NCI-H2227 treated with DMSO at 0.1 percent for 48 hours (cell line): ENCODE results near the gene BRIX1.
"Not testable (repeated sequence)": the region's sequence is repeated elsewhere in the genome, so short reads cannot be mapped to it uniquely, and the experiment has no call there.

ENCODE experiments used
- DNase-seq: peaks from one replicate; lab custom pipeline; 2025; lab: John Stamatoyannopoulos, UW

BRIX1 gene

DNA sequence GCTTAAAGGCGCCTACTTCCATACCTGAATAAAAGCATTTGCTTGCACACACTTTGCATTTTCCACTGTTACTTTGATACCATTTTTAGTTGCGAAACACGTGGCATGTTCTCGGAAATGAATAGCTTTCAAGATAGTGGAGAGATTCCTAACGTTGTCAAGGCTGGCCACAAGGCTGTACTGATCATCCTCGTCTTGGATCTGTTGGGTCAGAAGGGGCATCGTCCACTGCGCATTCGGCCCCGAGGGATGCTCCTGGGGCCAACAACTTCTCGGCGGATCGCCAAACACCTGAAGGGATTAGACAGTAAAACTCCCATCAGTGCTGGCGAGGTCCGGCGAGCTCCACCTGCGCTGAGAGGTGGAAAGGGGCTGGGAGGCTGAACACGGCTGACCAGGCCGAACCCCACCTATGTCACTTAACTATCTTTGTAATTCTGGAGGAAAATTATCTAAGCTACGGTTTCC lies 806 bp upstream of the BRIX1 start:
- no peak for DNase-seq

DNA sequence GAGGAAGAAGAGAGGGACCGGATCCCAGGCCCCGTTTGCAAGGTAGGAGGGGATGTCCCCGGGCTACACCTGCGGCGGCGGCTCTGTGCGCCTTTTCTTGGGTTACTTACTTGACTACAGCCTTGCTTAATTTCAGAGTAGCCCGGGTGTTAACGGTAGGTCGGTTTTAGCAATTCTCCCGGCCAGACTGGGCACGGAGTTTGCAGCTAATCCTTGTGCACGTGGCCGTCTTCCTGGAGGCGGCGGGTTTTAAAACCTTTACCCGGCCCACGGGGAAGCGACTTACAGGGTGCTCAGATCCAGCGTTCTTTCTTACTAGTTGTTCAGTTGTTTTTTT lies 313 bp downstream of the BRIX1 start:
- no peak for DNase-seq

DNA sequence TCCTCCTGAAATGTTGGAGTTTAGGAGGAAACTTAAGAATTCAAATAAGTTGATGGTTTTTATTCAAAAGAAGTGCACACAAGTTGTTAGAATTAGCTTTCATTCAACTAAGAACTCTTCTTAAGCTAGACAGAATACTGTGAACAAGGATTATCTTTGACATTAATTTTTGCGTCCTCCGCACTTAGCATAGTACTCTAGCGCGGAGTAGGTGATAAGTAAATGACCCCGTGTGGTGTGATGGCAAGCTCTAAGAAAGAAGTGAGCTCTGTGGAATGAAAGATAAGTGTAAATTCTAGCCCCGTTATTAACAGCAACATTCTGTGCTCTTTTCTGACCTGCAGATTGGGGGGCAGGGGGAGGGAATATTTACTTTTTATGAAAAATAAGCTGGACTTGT lies 1.0 kb downstream of the BRIX1 start:
- DNase-seq: no peak

DNA sequence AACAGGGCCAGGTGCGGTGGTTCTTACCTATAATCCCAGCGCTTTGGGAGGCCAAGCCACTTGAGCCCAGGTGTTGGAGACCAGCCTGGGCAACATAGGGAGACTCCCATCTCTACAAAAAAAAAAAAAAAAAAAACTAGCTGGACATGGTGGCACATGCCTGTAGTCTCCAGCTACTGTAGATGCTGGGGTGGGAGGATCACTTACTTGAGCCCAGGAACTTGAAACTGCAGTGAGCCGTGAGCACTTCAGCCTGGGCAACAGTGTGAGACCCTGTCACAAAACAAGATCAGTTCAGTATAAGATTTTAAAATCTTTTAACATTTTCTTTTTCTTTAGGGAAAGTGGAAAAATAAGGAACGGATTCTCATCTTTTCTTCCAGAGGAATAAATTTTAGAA lies 2.5 kb downstream of the BRIX1 start:
- no peak for DNase-seq

DNA sequence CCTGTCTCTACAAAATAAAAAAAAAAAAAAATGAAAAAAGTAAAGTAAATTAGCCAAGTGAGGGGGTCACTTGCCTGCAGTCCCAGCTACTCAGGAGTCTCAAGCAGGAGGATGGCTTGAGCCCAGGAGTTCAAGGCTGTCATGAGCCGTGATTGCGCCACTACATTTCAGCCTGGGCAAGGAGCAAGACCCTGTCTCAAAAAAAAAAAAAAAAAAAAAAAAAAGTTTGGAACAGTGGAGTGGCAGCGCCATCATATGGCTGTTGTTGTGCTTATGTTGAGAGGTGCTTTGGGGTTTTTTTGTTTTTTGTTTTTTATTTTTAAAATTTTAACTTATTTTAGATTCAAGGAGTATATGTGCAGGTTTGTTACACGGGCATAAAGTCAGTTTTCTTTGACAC lies 3.6 kb downstream of the BRIX1 start:
- DNase-seq: no peak

DNA sequence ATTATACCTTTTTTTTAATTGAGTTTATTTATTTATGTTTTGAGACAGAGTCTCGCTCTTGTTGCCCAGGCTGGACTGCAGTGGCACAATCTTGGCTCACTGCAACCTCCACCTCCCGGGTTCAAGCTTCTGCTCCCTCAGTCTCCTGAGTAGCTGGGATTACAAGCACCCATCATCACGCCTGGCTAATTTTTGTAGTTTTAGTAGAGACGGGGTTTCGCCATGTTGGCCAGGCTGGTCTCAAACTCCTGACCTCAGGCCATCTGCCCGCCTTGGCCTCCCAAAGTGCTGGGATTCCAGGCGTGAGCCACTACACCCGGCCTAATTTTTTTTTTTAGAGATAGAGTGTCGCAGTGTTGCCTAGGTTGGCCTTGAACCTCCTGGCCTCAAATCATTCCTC lies 7.7 kb downstream of the BRIX1 start:
- not testable (repeated sequence) for DNase-seq

DNA sequence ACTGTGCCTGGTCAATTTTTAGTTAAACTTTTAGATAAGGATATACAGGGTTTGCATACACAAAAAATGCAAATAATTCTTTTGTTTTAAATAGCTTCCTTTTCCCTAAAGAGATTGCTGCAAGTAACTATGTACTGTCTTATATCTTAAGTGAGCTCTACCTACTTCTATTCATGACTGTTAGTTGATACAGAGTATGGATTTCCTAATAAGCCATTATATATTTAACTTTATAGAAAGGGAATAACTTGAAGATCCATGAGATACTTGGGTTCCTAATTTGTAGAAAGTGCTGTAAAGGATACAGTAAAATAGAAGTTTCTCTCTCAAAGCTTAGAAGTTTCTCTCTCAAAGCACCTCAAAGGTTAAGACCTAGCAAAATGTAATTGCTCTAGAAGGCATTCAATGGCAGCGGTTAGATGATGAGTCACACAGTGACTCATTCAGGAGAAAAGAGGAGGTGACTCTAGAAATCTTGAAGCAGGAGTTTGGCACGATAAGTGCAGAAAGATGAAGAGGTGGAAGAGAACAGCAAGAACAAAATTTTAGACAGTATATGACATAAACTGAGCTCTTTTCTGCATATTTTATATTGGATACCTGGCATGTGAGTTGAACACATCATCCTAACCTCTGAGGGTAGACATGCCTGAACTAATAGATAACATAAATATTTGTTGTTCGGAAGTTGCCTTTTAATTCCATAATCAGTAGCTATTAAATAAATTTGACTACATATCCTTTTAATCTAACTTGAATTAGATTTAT lies 8.4 kb downstream of the BRIX1 start:
- DNase-seq: no peak

DNA sequence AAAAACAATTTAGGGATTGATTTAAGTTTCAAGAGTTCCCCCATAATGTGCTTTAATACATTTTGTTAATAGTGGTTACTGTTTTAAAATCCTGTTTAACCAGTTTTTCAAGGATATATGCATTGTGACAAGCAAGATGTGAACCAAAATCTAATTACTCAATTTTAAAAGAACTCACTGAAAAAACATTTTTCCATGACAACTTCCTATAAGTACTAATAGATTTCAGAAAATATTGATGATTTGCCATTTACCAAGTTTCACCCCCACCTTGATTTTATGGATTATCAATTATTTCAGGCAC lies 8.9 kb downstream of the BRIX1 start:
- DNase-seq: no peak

DNA sequence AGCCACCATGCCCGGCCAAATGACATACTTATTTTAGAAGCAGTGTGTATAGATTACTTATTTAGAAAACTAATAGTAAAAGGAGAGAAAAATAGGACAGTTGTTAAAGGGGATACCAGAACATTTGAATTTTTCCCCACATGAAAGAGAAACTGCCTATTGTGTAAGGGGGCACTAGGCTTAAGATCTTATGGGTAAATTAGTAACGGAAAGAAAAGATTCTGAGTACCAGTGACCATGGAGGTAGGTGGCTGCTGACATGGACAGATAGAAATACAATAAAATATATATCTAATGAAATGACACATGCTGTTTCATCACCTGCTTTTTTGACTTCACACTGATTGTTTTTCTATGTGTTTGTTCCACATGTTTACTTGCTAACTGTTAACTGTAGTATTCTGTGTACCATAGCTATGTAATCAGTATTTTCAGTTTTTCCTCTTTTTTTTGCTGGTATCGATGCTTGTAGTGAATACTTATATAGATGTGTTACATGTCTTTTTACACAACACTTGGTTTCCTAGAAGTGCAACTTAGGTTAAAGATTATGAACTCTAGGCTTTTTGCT lies 10.9 kb downstream of the BRIX1 start:
- no peak for DNase-seq

DNA sequence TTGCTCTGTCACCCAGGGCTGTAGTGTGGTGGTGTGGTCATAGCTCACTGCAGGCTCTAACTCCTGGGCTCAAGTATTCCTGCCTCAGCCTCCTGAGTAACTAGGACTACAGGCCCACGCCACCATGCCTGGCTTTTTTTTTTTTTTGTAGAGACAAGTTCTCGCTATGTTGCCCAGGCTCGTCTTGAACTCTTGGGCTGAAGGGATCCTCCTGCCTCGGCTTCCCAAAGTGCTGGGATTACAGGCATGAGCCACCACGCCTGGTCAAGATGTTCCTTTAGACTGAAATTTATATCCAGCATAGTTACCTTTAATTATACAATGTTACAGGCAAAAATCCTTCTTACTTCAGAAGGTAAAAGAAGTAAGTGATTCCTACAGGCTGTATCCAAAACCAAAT lies 12.3 kb downstream of the BRIX1 start:
- no peak for DNase-seq

DNA sequence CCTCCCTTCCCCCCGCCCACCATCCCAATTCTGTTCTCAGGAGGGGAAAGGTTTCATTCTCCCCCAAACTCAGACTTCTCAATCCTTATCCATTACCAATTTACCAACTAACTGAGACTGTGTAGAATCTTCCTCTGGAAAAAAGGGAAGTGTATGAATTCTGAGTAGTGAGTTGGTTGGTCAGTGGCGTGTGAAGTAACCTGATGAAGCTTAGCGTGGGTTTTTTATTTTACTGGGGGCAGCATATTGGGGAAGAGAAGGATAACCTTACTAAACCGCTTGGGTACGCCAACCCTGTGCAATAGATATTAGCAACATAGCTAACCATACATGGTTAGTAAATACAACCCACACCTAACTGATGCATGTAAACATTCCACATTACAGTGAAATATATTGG lies 12.8 kb downstream of the BRIX1 start:
- no peak for DNase-seq

DNA sequence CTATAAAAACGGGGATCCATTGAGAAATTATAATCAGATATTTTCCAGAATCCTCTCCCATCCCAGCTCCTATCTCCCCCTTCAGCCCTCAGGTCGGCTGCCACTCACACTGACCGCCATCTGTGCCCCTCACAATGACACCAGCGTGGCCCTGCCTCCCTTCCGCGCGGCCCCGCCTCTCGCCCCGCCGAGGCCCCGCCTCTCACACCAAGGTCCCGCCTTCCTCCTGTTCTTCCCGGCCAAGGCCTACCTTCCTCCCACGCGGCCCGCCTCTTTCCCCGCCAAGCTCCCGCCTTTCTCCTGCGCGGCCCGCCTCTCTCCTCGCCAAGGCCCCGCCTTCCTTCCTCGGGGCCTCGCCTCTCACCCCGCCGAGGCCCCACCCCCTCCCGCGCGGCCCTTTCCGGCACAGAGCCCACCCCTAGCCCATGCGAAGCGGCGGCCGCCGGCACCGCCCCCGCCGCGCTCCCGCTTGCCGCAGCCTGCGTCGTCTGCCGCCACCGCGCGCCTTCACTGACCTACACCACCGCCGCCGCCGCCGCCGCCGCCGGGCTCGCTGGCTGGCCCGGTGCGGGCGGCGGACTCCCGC lies 13.7 kb downstream of the BRIX1 start, which contains the start of gene DNAJC21:
Gene DNAJC21, plus strand, starts transcription at position 426 of the 586 bp plus-strand sequence. CDS start 261 bp downstream, outside the sequence.
- peak; percentile 98 for DNase-seq

DNA sequence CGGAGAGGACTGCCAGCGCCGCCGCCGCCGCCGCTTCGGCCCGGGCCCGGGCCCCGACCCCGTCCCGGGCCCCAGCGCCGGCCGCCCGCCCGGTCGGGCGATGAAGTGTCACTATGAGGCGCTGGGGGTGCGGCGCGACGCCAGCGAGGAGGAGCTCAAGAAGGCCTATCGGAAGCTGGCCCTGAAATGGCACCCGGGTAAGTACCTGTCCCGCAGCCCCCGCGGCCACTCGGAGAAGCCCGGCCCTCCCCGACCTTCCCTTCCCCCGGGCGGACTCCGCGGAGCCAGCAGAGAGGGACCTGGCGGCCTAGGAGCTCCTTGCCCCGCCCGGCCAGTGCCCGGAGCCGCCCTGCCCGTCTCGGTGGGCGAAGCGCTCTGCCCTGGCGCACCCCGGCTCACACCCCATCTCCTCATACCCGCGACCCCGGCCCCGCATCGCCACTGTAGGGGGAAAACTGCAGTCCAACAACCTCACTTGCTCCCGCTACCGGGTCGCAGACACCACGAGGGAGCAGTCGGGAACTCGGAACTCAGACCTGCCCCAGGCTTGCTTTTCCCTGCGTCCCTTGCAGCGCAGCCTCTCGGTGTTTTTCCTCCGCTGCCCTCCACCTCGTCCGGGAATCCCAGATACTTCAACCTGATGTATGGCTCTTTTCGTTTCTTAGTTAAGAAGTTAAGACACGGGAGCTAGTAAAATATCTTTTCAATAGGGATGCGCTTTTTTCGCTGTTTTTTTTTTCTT lies 14.4 kb downstream of the BRIX1 start:
- DNase-seq: peak; percentile 78

DNA sequence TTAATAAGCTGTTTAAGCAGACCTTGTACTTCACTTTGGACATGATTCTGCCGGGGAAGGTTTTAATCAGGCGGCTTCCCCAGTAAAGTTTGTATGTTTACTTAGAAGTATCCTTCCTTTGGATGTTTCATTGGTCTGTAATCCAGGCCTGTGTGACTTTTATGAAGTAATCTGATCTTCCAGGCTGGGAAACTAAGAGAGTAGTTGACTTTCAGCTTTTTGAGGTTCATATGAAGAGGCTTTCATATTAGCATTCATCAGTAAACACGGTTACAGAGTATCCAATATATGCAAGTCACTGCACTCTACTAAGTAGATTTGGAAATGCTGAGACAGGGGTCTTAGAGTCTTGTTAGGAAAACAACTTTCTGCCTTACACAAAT lies 14.9 kb downstream of the BRIX1 start:
- DNase-seq: peak; percentile 49

DNA sequence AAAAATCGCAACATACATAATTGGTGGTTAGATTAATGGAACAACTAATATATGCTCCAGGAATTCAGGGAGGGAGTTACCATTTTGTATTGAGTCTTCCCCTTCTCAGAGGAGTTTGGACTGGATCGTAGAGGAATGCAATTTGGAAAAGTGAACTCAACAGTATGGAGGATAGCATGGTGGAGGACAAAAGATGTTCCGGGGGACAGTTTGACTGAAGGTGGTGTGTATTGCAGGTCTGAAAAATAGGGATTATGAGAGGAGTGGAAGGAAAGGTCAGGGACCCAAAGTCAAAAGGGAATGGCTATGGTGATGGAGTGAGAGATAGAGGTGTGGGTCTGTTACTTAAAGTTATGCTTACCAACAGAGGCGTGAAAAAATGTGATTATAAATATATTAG lies 15.4 kb downstream of the BRIX1 start:
- DNase-seq: no peak

DNA sequence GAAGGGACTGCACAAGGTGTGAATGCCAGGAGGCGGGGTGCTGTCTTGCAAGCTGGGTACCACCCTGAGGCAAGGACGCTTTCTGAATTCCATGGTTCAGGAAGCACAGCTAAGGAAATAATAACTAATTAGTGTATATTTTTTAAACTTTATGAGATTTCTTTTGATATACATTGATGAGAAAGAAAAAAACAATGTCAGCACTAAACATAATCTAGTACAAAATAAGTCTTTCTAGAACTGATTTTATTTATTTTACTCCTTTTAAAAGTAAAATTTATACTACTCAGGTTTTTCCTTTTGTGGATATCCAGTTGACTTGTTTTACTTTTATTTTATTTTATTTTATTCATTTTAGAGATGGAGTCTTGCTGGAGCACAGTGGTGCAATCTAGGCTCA lies 17.4 kb downstream of the BRIX1 start:
- no peak for DNase-seq

DNA sequence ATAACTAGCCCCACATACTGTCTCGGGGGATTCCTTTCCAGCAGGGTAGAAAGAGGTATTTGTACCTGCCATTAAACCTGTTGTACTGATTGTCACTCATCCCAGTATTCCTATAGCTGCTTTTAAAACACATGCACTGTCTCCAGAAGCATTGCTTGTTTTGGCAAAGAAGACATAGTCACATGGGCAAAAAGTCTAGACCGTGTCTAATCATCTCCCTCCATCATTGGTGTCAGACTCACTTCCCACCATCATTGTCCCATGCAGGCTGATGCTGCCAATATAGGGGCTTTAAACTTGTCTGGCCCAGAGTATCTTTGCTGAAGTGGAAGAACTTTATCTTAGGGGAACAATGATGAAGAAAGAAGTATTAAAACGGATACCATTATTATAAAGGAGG lies 26.4 kb downstream of the BRIX1 start:
- no peak for DNase-seq

DNA sequence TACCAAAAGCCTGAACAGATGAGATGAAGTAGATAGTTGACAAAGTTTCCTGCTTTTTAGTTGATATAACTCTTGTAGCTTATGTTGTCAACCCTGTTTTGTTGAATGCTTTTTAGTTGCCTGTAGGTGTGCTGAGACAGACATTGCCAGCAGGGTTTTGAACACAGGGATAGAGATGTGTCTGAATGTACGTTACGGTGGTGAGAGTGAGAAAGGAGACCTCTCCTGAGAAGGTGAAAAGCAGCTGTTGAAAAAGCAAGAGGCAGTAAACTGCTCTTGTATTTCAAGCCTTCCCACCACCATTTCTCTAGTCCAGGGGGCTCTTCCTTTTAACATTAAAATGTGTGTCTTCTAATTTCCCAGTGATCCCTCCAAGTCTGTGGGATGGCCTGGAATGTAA lies 28.5 kb downstream of the BRIX1 start:
- no peak for DNase-seq

DNA sequence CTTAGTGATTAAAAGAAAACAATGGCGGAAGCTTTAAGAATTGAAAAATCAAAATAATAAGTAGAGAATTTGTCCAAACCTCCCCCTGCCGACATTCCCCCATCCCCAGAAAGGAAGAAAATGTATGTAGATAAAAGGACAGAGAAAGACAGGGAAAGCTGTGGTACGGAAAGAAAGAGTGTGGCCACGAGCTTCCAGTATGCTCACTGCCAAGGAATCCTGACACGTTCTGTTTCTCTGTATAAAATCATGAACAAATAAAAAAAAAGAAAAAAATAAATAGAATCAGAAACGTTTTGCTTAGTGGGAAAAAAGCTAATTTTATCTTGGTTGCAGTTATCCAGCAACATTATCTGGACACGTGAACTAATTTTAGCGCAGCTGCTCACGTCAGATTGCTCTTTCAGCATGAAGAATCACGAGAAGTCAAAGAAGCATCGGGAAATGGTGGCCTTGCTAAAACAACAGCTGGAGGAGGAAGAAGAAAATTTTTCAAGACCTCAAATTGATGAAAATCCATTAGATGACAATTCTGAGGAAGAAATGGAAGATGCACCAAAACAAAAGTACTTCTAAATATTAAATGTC lies 29.0 kb downstream of the BRIX1 start:
- no peak for DNase-seq

DNA sequence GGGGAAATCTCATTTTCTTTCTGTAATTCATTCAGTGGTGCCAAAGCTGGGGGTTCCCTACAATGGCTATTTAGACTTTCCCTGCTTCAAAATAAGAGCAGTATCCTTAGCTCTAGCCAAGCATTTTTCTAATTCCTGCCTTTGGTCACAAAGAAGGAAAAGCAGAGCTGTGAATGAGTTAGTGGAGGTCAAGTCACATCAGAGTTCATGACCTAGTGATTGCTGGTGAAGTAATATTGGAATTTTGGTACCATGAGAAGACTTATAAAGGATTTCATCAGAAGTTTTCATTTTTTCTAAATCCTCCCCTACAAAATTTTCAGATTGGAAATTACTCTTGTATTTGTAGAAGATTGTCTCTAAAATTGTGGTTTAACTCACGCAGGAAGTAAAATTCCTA lies 41.8 kb downstream of the BRIX1 start:
- no peak for DNase-seq

DNA sequence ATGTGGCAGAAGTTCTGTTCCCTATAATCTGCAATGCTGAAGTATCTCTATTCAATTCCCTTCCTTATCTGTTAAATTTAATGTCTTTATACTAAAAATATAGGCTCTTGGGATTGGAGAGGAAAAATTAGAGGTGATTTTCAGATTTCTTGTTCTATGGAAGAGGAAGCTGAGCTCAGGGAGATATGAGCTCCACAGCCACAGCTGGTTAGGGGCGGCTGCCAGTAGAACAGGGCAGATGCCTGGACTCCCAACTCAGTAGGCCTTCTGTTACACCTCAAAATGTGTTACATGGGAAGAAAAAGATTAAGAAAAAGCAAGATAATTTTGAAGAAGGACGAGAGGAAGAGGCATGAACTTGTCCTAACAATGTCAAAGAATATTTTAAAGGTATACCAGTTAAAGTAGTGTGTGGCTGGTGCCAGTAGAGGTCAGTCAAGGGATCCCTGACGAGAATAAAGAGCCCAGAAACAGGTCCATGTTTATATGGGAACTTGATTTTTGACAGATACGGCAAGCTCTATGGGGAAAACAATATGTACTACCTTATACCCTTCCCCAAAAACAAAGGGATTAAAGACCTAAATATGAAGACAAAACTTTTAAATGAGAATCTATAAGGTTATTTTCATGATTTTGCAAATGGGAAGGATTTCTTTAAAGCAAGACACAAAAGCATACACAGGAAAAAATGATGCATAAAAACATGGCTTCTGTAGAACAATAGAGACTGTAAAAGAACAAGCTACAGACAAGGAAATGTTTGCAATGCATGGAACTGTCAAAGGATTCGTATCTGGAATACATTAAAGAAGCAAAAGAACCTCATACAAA lies 42.6 kb downstream of the BRIX1 start:
- peak; percentile 42 for DNase-seq

DNA sequence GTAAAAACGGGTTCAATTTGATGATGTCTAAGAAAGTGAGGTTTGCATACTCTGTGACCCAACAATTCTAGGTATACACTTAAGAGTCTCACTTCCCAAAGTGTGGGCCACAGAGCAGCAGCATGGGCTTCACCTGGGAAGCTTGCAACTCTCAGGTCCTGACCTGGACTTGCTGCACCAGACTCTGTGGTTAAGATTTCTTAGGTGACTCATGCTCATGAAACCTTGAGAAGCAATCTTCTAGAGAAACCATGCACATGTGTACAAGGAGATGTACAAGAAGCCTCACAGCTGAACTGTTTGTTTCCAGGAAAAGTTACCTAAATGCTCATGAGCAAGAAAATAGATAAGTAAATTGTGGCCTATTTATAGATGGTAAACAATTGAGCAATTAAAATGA lies 43.8 kb downstream of the BRIX1 start:
- DNase-seq: no peak
